Renal cortical epithelial cell (primary cell): ENCODE data around the gene AR. TPM values are rescaled to one million over a fixed set of nuclear protein-coding genes. Genes with fewer than 3 reads are reported as not detected.
A peak's percentile ranks its signal among the peaks of the same experiment; 100 is the strongest.

Experiments used
- DNase-seq: peaks from one replicate; pipeline ENCODE4 v3.0.0-alpha.2; 2011; ENCODE audit warnings: low read depth
- total RNA-seq: library from RNA; depleted of rRNA; stranded (reverse); fragments of >200 nt; gene quantifications from 2 replicates; pipeline ENCODE4 v1.2.3, GENCODE V29; 2014

AR gene
- total RNA-seq, 1 donor from 2014 or later: 0.80 TPM

DNA sequence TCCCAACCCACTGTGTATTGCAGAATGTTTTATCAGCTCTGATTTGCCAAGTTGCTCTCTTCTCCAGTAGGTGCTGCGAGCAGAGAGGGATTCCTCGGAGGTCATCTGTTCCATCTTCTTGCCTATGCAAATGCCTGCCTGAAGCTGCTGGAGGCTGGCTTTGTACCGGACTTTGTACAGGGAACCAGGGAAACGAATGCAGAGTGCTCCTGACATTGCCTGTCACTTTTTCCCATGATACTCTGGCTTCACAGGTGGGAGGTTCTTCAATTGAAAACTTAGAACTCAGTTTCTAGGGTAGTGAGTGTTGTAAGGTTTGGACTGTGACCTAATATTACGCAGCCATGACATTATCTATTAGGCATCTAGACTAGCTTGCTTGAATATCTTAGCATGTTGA lies 24.9 kb downstream of the AR start:
- DNase-seq: peak; percentile 3

DNA sequence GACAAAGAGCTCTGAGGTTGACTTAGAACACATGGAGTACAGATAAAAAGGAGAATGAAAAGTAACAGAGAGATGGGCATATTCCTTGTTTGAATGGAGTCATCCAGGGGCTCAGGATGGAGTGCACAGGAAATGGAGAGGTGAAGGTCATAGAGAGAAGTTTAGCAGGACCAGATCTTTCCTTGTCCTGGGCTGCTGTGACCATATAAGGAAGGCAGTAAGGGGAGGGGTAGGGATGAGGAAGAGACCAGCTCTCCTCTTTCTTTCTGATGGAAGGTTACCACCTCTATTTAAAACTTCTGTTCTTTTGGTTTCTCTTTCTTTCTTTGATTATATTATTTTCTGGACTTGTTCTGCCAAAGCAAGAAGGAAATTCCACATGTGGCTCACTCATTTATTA lies 27.0 kb downstream of the AR start:
- DNase-seq: no peak

DNA sequence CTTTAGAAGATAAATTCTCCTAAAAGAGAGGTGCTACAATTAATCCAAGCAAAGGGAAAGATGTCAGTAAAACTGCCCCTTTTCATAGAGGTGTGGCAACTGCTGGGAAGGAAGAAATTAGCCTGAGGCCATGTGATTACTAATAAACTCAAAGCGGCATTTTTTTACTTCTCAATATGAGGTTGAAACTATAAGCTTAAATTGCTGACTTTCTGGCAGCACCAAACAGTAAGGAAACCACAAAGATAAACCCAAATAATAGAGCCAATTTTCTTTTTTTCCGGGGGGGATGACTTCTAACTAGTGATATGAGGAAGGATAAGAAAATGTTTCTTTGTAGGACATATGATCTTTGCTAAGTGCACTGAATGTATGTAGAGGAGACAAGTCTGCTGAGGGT lies 30.9 kb downstream of the AR start:
- DNase-seq: no peak

DNA sequence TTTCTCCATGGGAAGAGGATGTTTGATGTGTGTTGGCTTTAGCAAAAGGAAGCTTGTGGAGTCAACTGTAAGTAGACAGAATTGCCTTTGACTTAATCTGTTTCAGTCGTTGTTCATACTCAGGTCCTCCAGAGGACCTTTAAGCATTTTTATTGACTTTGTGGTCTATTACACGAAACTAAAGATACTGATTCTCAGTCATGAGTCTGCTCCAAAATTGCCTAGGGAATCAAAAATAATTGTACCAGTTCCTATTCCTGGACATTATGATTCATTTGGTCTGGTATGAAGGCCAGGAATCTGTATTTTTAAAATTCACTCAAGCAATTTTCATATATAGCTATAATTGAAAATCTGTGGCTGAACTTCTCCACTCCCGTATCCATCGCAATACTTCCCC lies 38.6 kb downstream of the AR start:
- DNase-seq: no peak

DNA sequence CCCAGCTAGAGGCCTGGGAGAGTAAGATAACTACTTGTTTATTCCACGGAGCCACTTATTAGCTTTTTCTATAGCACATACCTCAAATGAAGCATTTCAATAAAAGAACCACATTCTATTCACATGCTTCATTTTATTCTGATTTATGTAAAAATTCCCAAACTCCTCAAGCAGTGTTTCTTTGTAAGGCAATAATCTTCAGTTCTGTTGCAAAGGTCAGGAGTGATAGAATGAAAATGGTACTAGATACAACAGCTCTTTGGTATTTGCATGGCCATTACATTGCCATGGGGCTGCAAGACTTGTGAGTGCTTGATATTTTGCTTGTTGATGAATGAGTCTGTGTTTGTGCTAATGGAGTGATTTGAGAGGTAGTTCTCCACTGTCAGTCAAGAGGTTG lies 39.4 kb downstream of the AR start:
- no peak for DNase-seq

DNA sequence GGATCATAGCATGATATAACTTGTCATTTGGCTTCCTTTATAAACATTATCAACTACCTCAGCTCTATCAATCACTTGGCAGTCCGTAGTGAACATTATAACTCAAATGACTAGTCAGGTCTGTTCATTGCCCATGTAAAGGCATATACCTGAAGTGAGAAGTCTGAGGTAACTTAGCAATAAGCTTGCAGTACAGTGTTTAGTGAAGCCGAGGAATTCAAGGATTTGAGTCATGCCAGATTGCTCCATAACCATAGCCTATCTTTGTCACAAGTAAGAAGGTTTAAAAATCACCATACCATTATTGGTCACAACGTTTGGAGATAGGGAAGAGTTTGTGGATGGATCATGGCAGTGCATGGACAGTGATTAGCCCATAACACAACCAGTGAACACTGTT lies 41.6 kb downstream of the AR start:
- no peak for DNase-seq

DNA sequence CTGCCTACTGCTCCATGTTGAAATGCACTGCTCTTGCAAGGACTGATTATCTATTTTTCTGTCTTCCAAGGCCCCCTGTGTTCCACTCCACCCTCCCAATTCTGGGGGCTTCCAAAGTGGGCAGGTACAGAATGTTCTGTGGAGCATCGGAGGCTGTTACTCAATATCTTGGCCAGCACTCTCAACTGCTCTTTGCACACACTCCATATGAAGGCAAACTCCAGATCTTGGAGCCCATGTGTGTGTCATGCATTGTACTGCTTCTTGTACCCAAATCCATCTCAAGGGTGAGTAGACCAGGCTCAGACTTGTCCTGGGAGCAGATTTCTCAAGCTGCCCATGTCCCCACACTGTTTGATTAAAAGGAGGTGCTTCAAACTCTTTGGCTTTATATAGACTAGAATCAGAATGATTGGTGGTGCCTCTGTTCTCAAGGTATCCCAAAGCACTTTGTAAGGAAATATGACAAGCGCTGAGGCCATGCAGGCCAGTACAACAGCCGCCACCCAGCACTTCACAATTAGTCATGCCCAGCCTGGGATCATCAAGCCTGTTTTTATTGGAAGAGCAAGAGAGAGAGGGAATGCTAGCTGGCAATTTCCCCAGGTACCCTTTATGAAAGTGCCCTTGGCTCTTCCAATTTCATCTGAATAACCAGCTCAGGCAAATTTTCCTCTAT lies 44.3 kb downstream of the AR start:
- no peak for DNase-seq

DNA sequence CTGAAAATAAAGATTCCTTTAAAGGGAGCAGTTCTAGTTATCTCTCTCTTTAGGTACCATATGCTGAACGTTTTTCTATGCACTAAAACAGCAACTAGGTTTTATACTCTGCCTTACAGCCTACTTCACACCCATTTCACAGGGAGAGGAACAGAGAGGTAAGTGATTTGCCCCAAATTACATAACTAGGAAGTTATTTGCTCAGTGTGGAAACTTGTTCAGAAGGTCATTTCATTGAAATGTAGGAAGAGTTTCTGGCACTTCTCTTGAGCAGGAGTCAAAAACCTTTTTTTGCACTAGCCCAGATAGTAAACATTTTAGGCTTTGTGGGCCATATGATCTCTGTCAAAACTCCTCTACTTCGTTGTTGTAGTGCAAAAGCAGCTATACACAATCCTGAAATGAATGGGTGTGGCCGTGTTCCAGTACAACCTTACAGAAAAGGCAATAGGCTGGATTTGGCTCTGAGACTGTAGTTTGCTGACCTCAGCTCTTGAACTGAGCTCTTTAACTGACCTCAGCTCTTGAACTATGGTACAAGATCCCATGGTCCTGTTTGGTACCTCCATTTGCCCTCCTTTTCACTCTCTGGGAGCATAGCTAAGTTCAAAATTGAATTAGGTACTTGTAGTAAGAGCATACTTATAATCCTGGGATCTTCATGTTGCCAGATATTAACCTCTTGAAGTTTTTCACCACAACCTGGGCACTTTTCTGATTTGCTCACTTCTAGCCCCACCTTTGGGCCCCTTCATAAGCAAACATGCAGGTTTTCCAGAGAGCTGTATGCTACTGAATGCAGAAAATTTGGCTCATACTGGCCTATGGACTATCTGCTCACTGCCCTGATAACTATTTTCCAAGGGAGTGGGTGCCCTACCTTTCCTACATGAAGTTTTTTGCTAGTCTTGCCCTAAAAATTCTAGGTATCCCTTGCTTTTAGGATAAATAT lies 53.3 kb downstream of the AR start:
- no peak for DNase-seq

DNA sequence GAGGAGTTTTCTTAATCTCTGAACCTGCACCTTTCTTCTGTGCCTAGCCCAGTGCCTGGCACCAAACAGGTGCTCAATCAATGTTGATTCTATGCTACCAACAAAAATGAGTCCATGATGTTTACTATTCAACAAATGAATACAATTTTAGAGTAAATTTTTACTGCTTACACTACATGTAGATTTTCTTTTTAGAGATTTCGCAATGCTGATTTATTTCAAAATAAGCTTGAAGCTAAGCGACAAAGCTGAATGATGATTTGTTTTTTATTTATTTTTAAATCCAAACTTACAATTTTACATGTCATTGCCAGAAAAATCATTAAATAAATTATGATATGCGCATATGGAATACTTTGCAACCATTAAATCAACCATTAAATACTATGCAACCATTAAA lies 55.7 kb downstream of the AR start:
- DNase-seq: no peak

DNA sequence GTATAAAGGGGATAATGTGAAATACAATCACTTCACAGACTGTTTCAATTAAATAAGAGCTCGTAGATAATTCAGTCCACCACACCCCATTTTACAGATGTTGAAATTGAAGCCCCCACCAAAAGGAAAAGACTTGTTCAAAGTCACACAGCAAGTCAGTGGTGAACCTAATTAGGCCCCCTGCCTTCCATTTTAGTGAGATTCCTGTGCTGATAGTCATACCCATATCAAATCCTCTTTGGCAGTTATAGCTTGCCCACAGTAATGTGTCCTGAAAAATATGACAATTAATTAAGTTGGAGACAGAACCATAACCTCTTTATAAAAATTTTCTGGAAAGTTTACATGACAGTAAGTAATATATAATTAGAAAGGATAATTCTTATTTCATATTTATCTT lies 58.0 kb downstream of the AR start:
- no peak for DNase-seq

DNA sequence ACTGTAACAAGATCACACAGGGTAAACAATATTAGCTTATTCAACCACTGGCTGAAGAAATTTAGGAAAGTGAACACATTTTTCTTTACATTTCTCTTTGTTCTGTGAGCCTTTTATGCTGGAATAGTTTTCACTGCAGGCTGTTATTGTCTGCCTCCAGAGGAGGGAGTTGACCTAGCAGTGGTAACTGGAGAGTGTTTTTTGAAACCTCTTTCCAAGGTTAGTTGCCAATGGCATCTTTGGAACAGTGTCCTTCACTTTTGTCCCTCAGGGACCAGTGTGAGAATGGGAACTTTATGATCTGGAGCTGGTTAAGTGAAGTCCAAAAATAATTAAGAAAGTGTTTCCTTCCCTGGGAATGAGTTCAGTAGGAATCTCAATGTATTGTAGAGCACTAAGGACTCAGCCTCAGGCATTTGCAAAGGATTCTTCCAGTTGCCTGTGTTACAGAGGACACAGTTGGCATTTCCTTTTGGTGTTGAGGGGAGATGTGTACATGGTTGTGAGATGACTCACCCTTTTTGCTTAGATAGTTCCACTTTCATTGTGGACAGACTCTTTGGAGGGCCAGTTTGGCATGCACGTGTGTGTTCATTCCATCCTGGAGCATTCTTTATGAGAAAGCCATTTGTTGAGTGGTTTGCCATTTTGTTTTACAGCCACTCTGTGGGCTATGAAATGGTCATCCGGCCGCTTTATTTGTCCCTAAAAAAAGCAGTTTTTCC lies 61.3 kb downstream of the AR start:
- DNase-seq: peak; percentile 83

DNA sequence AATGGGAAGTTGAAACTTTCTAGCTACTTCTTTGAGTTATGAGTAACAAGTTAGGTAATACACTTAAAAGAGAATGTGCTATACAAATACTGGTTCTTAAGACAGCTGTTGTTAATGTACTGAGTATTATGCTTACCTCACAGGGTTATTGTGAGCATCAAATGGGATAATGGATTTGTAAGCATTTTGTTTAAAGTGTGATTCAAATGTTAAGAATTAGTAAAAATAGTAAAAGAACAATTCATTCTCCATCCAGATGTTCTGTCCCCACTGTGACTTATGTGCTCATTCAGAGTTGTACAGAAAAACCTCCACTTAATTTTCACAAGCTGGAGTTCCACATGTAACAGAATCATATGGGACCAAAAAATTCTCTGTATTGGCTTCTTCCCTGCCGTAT lies 63.6 kb downstream of the AR start:
- DNase-seq: no peak

DNA sequence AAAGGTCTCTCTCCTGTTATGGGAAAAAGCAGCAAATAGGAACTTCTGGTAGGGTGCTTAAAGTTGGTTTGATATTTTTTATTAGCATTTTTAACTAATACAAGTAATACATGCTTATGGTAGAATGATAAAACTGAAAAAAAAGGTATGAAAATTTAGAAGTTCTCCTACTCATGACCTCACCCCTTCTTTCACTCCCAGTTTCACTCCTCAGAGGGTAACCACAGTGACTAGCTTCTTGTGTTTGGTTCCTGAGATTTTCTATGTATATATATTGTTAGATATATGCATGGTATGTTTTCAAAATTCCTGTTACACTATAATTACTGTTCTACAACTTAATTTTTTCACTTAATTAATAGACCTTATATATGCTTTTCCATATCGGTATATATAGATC lies 66.5 kb downstream of the AR start:
- no peak for DNase-seq

DNA sequence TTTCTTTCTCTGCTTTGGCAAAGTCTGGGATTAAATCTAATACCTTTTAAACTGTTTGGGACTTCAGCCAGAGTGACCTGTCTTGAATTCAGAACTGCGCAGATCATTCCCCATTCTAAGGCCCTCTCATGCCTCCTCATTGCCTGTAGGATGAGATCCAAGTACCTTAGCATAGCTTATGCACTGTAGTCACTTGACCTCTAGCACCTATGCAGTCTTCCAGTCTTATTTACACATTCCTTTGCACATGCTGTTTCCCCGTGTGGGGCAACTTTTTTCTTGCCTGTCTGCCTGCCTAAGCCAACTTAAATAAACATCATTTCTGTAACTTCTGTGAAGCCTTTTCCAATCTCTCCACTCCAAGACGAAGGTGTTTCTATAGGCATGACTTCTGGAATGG lies 68.4 kb downstream of the AR start:
- DNase-seq: peak; percentile 53

DNA sequence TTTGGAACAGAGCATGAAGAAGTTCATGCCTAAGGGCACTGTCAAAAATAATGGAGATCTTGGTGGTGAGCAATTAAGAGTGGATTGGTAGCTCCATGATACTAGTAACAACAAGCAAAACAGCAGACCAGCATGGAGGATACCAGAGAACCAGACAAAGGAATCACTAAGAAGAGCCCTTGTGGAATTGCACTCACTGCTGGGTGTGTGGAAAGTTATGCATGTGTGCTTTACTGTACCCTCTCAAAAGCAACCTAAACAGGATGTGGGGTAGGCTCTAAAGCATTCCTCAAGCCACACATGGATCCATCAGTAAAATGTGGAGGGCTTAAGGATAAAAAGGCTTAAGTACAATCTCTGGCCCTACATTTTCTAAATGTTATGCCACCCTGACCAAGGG lies 69.5 kb downstream of the AR start:
- no peak for DNase-seq

DNA sequence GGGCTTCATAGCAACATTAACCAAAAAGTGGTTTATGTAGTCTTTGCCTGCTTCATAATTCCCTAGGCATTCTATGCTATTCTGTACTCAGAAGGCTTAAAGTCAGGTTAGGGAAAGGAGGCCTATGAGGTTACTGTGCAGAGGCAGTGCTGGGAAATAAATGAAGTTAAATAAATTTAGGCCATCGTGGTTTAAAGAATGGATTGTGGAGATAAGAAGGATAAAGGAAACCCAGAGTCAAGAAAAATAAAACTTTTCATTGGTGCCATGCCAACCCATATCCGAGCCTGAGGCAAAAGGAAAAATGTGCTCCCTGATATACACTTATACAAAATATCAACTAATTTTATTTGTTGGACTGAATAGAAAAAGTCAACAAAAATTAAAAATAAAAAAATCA lies 70.2 kb downstream of the AR start:
- DNase-seq: no peak

DNA sequence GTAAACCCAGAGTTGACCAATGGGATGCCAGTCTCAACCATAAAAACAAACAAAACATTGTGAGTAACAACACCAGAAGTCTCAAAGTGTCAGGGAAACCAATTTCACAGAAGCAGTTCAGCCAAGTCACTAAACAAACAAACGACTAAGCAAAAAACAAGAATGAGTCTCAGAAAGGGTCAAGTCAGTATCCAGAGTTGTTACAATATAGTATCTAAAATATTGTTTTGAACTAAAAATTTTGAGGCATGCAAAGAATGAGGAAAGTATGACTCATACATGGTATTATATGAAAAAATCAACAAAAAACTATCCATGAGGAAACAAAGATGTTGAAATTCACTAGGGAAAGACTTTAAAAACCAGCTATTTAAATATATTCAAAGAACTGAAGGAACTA lies 70.6 kb downstream of the AR start:
- peak; percentile 38 for DNase-seq

DNA sequence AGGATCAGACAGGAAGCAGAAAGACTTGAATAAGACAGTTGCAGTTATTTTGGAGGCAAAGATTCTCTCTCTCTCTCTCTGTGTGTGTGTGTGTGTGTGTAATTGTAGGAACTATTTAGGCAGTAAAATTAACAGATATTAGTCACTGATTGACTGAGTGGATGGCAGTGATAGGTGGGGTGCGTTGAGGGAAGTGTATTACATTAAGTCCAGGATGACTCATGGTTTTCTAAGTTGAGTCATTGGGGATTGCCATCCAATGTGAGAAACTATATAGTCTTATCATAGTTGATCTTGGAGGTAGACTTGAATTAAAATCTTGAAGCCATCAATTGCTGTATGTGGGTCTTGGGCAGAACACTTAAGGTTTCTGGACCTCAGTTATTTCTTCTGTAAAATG lies 75.4 kb downstream of the AR start:
- peak; percentile 92 for DNase-seq

DNA sequence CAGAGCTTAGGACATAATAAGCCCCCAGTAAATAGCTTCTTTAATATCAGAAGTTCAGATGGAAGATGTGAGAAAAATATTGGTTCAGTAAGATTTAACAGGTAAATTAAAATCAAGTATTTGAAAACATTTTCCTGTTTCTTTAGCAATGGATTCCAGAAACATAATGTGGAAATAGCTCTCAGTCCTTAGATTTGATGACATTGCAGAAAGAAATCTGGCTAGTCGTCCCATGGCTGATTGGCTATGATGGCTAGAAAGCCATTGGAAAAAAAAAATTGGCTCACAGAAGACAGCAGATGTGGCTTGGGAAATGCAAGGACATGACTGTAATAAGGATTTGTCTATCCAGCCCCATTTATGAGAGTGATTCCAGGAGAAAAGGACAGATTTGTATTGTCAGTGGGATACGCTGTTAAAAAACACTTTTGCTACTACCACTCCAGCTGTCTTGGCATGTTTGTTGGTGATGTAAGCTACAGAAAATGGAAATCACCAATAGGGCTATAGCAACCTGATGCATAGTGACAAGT lies 78.3 kb downstream of the AR start:
- no peak for DNase-seq

DNA sequence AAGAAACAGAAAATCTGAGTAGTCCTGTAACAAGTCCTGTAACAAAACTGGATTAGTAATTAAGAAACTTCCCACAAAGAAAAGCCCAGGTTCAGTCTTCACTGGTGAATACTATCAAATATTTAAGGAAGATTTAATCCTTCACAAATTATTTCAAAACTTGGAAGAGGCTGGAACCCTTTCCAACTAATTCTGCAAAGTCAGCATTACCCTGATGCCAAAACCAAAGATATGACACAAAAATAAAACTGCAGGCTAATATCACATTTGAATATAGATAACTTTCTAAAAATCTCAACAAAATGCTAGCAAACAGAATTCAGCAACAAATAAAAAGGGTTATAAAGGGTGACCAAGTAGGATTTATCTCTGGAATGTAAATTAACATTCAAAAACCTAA lies 80.5 kb downstream of the AR start:
- no peak for DNase-seq

DNA sequence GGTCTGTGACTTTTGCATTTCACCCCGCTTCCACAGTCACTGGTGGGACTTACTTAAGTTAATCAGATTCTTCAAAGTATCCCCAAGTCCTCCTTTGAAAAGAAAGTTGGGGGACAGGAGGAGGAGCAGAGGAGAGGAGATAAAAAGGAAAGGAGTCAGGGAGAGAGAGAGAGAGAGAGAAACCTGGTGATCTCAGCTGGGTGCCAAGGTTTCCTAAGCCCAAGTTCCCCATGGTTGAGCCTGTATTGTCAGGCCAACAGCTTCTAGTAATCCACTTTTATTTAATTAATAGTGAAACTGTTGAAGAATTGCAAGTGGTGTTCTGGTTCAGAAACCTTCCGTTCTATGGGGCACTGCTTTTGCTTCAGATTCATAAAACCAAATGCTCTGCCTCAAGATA lies 91.6 kb downstream of the AR start:
- no peak for DNase-seq

DNA sequence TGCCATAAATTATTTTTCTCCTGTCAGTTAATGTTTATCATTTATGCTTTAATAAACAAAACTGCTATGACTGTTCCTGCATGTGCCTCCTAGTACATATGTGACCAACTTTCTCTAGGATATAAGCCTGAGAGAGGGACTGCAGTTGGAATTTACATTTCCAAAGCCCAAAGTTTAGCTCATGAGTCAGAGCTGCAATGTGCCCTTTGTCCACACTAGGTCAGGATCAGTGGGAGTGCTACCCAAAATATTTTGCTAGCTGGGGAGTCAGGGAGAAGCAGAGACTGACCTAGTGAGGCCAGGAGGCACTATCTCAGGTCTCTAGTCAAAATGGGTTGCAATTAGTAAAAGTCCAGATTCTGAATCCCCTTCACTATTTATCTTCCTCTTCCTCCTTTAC lies 92.7 kb downstream of the AR start:
- no peak for DNase-seq
